Measurements from ENCODE around the gene EPHB3.

The EPHB3 gene

DNA sequence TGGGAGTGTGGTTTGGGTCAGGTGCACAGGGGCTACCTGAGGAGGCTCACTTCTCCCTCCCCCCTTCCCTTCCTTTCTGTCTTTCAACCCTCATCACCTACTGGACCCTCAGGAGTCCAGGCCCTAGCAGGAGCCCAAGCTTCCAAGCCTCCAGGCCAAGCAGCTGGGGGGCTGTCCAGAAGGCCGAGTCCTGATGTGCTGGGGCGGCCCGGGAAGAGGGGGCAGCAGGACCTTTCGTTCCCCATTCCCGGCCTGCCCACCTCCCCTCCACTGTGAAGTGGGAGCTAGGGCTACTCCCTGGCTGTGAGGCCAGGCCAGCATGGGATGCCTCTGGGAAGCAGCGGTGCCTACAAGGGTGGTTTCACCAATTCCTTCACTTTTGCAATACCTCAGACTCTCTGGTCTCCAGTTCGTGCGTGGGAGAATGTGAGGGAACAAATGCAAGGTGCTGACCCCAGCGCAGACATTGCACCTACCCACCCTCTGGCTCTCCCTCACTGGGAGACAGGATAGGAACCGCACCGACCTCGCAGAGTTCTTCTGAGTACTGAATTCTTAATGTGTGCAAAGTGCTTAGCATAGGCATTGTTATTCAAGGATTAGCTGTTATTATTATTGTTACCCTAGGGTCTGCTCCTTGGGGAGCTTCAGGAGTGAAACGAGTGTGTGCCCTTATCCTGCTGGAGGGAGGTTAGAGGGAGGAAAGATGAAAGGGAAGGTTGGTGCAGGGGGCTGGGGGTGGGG is 2.5 kb downstream of the EPHB3 start:
- H3K4me3 ChIP-seq (ENCODE audit: low read length): no peak overlapping the region

DNA sequence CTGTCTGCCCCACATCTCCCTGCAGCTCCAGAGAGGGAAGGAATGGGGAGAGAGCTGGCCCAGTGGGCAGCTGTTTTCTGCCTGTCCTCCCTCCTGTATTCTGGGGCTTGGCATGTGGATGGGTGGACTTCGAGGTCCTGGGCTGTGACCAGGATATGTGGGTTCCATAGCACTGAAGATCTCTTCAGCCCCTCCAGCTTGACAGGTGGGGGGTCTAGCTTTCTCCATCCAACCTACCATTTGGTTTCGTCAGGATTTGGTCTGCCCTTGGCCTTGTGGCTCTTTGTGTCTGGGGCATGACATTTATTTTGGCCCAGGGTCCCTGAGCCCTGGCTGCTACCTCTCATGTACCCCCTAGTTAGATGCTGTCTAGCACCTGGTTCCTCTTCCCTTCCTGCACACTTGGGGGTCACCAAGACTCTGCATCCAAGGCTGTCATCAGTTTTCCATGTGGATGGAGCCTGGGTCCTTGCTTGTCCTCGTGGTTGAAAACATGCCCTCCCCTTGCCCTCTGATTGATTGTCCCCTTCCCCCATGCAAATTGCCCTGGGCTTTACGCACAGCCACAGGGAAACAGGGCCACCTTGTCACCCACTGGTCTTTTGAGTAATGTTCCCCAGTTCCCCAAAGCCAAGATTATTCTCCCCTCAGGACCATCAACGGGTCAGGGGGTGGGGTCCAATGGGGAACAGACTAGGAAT is 3.2 kb downstream of the EPHB3 start:
- H3K4me3 ChIP-seq (ENCODE audit: low read length): no peak overlapping the region
- TF ChIP-seq ZNF274 (IDR thresholded peaks at IDR 0.05; ENCODE audit: low read depth, low read length): no peak

More for the DNA sequence above, 2.5 kb downstream of the EPHB3 start:
- no peak for TF ChIP-seq ZNF274 (IDR thresholded peaks at IDR 0.05; ENCODE audit: low read depth, low read length)

DNA sequence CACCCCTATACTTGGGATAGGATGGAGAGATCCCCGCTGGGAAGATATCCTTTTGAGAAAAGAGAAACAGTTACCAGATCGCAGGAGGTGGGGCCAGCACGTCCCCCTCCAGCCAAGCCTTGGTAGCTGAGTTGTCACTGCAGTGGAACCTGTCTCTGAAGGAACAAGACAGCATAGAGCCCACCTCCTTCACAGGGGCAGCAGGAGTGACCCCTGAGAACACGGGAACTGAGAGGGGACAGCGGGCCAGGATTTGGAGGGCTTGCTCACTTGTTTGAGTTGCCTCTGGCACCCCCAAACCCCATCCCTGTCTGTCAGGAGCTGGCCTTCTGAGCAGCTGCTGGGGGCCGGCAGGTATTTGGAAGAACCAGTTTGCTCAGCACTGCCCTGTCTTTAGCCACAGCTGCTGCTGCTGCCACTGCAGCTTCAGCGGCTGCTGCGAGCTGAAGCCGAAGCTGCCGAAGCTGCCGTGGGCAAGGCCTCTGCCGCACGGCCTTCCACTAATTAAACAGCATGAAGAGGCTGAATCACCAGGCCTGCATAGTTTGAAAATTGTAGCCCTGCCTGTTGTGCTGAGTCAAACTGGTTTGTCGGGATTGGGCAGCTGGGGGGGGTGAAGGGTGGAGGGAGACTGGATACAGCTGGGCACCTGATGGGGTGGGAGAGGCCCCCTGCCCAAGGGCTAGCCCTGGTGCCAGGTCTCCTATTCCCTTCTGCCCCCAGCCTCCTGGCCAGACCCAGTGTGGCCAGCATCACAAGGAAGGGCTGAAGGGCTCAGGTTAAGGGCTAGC is 4.0 kb downstream of the EPHB3 start:
- TF ChIP-seq ZNF274 (IDR thresholded peaks at IDR 0.05; ENCODE audit: low read depth, low read length): no peak

DNA sequence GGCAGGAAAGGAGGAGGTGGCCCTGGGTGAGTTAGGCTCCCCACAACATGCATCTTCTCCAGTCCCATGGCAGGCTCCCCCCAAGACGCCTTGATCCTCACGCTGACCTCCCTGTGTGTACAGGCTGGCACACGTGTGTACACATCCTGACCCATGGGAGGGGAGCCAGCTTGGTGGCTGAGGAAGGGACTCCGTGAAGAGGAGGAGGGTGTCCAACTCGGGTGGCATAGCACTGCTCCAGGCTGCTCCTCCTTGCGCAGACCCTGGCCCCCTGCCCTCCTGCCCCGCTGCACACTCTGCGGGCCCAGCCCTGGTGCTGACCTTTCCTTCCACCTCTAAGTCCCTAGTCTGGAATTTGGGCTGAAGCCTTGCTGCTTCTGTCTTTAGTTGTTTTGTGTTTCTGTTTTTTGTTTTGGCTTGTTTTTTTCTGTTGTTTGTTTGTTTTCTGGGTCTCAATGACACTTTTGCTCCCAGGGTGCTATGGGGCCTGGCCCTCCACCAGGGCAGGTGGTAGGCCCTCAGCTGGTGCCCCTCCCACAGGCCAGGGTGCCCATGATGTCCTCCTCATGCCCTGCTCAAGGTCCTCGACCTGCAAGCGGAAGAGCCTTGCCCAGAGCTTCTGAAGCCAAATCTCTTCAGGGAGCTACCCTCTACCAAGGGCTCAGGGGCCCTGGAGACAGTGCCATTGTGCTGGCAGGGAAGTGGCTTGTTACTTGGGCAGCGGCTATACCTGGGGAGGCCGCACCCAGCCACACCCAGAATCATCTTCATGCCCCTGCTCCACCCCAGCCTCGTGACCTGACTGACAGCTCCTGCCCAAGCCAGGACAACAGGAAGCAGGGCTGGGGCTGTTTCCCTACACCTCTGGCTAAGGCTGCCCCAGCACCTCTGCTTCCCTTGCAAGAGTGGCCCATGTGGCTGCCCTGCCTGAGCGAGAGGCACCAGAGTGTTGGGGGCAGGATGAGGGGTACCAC is 5.1 kb downstream of the EPHB3 start:
- no peak for TF ChIP-seq ZNF274 (IDR thresholded peaks at IDR 0.05; ENCODE audit: low read depth, low read length)
- H3K4me3 ChIP-seq (ENCODE audit: low read length): no peak overlapping the region

More for the DNA sequence above, 4.0 kb downstream of the EPHB3 start:
- H3K4me3 ChIP-seq (ENCODE audit: low read length): no peak overlapping the region

DNA sequence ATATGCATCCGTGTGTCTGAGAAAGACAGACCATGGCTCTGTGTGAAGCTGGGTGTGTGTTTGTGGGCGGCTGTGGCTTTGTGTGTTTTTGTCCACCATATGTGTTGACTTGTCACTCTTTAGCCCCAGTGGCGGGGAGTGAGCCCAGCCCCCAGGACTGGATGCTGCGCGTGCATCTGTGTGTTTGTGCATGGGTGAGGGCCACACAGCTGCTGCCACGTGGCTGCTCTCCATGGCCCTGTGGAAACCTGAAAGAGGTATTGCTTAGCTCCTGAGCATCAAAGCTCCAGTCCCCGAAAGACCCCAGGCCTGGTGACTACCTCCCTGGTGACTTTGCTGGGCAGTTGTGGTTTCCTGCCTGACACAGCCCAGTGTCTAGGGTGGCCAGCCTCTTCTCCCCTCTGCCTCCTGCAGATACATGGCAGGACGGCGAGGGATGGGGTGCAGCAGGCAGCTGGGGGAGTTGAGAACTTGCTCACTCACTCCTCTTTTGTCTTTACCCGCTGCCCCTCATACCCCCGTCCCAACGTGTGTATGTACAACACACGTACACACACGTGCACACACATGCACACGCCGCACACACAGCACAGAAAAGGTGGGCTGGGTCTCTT is 6.5 kb downstream of the EPHB3 start:
- no peak for TF ChIP-seq ZNF274 (IDR thresholded peaks at IDR 0.05; ENCODE audit: low read depth, low read length)
- H3K4me3 ChIP-seq (ENCODE audit: low read length): no peak overlapping the region

DNA sequence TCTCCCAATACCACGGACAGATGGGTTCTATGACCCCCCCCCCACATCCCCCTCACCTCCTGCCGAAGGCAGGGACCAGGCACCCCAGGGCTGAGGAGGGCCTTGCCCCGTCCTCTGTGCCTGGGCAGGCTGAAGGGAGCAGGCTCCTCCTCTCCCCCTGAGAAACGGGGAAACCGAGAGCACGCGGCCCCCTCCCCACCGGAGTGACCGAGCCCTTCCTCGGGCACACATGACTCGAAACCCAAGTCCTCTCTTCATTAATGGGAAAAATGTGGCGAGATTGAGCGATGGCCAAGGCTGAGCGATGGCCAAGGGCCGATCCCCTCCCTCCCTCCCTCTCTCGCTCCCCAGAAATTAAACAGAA is 7.0 kb downstream of the EPHB3 start:
- TF ChIP-seq ZNF274 (IDR thresholded peaks at IDR 0.05; ENCODE audit: low read depth, low read length): no peak
- no peak overlapping the region for H3K4me3 ChIP-seq (ENCODE audit: low read length)

DNA sequence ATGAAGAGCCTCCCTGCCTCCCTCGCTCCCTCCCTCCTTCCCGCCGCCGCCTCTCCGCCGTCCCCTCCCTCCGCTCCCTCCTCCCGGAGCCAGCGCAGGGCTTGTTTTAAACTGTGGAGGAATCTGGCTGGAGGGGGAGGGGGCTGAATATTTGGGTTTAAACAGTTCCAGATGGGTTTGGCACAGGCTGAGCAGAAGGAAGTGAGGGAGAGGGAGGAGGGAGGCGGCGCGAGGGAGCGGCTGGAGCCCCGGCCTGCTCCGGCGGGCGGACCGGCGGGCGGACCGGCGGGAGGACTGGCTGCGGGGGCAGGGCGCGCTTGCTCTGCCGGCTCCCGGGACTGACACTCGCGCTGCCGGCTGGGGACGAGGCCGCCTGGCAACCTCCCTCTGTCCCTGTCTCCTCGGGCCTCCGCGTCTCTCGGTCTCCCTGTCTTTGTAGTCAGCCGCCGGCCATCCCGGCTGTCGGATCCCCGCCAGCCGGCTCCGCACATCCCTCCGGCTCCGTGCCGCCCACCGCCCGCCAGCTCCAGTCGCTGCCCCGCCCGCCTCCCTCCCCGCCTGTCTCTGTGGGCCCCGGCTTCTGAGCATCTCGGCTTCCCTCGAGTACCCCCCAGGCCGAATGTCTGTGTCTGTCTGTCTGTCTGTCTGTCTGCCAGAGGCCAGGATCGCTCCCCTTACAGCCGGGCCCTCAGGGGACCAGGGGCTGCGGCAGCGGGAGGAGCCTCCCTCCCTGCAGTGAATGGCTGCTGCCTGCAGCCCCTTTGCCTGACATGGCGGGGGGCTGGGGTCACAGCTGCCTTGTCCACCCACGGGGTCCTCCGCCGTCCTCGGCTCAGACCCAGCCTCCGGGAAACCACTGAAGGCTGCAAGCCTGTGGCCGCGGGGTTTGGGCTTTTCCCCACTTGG is 7.6 kb downstream of the EPHB3 start:
- H3K4me3 ChIP-seq (ENCODE audit: low read length): no peak overlapping the region
- no peak for TF ChIP-seq ZNF274 (IDR thresholded peaks at IDR 0.05; ENCODE audit: low read depth, low read length)

DNA sequence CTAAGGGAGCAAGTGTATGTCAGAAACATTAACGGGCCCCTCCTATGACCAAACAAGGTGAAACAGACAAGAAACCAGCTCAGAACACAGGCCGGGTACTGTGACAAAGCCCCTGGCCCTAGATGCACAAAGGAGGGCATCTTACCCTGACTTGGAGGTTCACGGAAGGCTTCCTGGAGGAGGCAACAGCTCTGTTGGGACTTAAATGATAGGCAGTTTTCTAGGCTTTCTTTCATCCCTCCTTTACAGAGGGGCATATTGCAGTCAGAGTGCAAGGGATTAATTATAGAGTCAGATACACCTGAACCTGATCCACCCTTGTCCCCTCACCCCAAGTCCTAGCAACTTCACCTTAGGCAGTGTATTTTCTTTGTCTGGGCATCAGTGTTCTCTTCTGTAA is 8.4 kb downstream of the EPHB3 start:
- TF ChIP-seq ZNF274 (IDR thresholded peaks at IDR 0.05; ENCODE audit: low read depth, low read length): no peak
- H3K4me3 ChIP-seq (ENCODE audit: low read length): no peak overlapping the region

DNA sequence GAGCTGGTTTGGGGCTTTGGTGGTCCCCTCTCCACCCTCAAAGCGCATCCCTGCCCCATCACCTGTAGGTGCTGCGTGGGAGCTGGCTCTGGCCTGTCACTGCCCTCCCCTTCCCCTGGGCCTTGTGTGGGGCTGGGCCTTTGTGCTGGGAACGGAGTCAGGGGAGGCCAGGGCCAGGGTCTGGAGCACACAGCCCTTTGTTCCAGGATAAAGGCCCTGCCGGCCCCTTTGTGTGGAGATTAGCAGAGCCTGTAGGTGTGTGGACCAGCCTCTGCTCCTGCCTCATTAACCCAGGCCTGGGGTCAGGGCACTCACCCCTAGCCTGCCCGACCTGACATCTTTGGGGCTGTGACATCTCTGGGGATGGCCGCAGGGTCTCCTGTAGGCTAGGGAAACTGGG is 8.9 kb downstream of the EPHB3 start:
- no peak for TF ChIP-seq ZNF274 (IDR thresholded peaks at IDR 0.05; ENCODE audit: low read depth, low read length)
- H3K4me3 ChIP-seq (ENCODE audit: low read length): no peak overlapping the region

DNA sequence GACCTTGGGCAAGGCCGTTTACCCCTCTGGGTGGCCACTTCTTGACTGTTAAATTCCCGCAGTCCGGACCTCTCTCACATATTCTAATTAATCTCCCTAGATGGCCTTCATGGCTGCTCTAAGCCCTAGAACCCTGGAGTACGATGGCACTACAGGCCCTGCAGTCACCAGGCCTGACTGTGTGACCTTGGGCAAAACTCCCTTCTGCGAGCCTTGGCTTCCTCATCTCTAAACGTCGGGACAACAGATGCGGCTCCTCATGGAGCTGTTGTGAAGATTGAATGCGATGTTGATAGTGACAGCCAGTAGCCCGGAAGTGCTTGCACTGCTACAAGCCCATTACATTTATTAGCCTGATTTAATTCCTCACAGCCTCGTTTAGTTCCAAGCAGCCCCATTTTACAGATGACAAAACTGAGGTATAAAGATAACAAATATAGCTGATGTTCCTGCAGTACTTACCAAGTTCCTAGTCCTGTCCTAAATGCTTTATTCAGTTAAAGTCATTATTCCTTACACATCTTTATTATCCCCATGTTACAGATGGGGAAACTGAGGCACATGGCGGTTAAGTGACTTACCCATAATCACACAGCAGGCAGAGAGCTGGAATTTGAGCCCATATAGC is 10.3 kb downstream of the EPHB3 start:
- no peak overlapping the region for H3K4me3 ChIP-seq (ENCODE audit: low read length)
- TF ChIP-seq ZNF274 (IDR thresholded peaks at IDR 0.05; ENCODE audit: low read depth, low read length): no peak

DNA sequence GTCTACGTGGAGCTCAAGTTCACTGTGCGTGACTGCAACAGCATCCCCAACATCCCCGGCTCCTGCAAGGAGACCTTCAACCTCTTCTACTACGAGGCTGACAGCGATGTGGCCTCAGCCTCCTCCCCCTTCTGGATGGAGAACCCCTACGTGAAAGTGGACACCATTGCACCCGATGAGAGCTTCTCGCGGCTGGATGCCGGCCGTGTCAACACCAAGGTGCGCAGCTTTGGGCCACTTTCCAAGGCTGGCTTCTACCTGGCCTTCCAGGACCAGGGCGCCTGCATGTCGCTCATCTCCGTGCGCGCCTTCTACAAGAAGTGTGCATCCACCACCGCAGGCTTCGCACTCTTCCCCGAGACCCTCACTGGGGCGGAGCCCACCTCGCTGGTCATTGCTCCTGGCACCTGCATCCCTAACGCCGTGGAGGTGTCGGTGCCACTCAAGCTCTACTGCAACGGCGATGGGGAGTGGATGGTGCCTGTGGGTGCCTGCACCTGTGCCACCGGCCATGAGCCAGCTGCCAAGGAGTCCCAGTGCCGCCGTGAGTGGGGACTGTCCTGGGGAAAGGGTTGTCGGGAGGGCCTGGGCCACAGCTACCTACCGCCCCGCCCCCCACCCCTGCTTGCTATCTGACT is 11.2 kb downstream of the EPHB3 start:
- no peak overlapping the region for H3K4me3 ChIP-seq (ENCODE audit: low read length)
- TF ChIP-seq ZNF274 (IDR thresholded peaks at IDR 0.05; ENCODE audit: low read depth, low read length): no peak

Measured in GM08714 (cell line).